AG04450 (cell line): ENCODE results near the gene TAS1R1. TPM values are rescaled to one million over a fixed set of nuclear protein-coding genes. Genes with fewer than 3 reads are reported as not detected.

ENCODE experiments used
- CTCF ChIA-PET: fragments of 300-600, 350-600 bp; formaldehyde crosslinking; extraction: SDS; loops from one replicate; lab custom pipeline; 2022; ENCODE audit warnings: antibody characterized with exemption, inconsistent platforms; lab: Charles Lee
- POLR2A ChIA-PET: fragments of 350-600 bp; formaldehyde crosslinking; extraction: SDS; loops from one replicate; lab custom pipeline; 2021; ENCODE audit warnings: antibody characterized with exemption, inconsistent platforms; lab: Yijun Ruan, JAX
- DNase-seq: peaks from one replicate; pipeline ENCODE4 v3.0.0-alpha.2; 2011; ENCODE audit warnings: low read depth, low spot score
- H3K27ac ChIP-seq: one replicate; pipeline ENCODE4 v1.5.1; 2012; ENCODE audit warnings: low read depth, low read length, control low read depth
- H3K27me3 ChIP-seq: one replicate; pipeline ENCODE4 v1.6.0; 2012; ENCODE audit warnings: low read length; ENCODE audit not compliant: control insufficient read depth, insufficient read depth
- H3K4me3 ChIP-seq: 2 replicates; pipeline ENCODE4 v1.5.1; 2011; ENCODE audit warnings: mild to moderate bottlenecking, low read depth, low read length, control low read depth
- H3K9me3 ChIP-seq: 2 replicates; pipeline ENCODE4 v1.5.1; 2012; ENCODE audit warnings: low read length; ENCODE audit not compliant: control insufficient read depth, insufficient read depth
- polyA plus RNA-seq: library from polyadenylated mRNA; depleted of rRNA; stranded (reverse); fragments of >200 nt; gene quantifications from 2 replicates; pipeline ENCODE4 v1.2.3, GENCODE V29; 2011
- TF ChIP-seq, protein P1 (sequence below): IDR thresholded peaks from 2 replicates; pipeline ENCODE4 v1.5.1; 2011; ENCODE audit warnings: low read depth, low read length, control low read depth, inconsistent platforms

Gene TAS1R1
- polyA plus RNA-seq, 1 experiment = 0.05 TPM

DNA sequence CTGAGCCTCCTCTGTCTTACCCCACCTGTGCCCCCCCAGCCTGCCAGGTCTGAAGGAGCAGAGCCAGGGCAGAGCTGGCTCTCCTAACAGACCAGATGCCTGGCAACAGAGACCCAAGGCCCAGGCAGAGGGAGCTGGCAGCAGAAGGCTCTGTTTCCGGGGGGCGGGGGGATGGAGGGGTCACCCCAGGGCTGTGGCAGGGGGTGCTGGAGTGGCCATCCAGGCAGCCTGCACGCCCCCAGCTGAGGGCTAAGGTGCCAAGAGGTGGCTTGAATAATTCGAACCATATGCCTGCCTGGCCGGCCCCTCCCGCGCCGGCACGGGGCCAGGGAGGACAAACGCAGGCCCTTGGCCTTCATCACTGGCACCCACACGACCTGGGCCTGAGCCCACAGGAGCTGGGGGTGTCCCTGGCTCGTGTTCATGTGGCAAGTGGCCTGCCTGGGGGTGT, 47.6 kb upstream of the TAS1R1 start:
- Histone ChIP-seq H3K27me3 (peaks cover 5% of the 10 kb centered on the region), H3K4me3 (no peak overlapping the region), H3K9me3 (no peaks in the 10 kb centered on the region; the same call in 1 of the 2 replicates), H3K27ac (no peak overlapping the region)
- TF ChIP-seq, protein P1, sequence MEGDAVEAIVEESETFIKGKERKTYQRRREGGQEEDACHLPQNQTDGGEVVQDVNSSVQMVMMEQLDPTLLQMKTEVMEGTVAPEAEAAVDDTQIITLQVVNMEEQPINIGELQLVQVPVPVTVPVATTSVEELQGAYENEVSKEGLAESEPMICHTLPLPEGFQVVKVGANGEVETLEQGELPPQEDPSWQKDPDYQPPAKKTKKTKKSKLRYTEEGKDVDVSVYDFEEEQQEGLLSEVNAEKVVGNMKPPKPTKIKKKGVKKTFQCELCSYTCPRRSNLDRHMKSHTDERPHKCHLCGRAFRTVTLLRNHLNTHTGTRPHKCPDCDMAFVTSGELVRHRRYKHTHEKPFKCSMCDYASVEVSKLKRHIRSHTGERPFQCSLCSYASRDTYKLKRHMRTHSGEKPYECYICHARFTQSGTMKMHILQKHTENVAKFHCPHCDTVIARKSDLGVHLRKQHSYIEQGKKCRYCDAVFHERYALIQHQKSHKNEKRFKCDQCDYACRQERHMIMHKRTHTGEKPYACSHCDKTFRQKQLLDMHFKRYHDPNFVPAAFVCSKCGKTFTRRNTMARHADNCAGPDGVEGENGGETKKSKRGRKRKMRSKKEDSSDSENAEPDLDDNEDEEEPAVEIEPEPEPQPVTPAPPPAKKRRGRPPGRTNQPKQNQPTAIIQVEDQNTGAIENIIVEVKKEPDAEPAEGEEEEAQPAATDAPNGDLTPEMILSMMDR = no peak
- ChIA-PET POLR2A (no interaction called here), CTCF (interaction anchor here (0.8 to 1.4 kb wide), 2 partner anchors 18 to 47 kb away, joined by 3 to 12 read pairs; partner anchors contain the start of gene TAS1R1)
- DNase-seq = no peak

GRCh38 chr1:6508154-6508815, 46.8 kb upstream of the TAS1R1 start:
- no peak for DNase-seq
- ChIA-PET POLR2A (no interaction called here), CTCF (no interaction called here)
- H3K4me3 ChIP-seq = no peak overlapping the region
- peaks cover 5% of the 10 kb centered on the region for H3K27me3 ChIP-seq
- no peaks in the 10 kb centered on the region; the same call in 1 of the 2 replicates for H3K9me3 ChIP-seq
- no peak overlapping the region for H3K27ac ChIP-seq
- TF ChIP-seq, protein P1 = no peak

- ChIA-PET CTCF (no interaction called here), POLR2A (no interaction called here)
- Histone ChIP-seq H3K27me3 (peaks cover 5% of the 10 kb centered on the region), H3K9me3 (no peaks in the 10 kb centered on the region; the same call in 1 of the 2 replicates), H3K27ac (no peak overlapping the region), H3K4me3 (no peak overlapping the region)
- DNase-seq = no peak
- TF ChIP-seq, protein P1 = no peak
These were observed 46.3 kb upstream of the TAS1R1 start for GRCh38 chr1:6508816-6509189.

GRCh38 chr1:6509220-6509918, 45.7 kb upstream of the TAS1R1 start:
- no peak overlapping the region for H3K4me3 ChIP-seq
- no peak overlapping the region for H3K27ac ChIP-seq
- ChIA-PET POLR2A (no interaction called here), CTCF (no interaction called here)
- no peak for DNase-seq
- peaks cover 5% of the 10 kb centered on the region for H3K27me3 ChIP-seq
- TF ChIP-seq, protein P1 = no peak
- H3K9me3 ChIP-seq = no peaks in the 10 kb centered on the region; the same call in 1 of the 2 replicates

DNA sequence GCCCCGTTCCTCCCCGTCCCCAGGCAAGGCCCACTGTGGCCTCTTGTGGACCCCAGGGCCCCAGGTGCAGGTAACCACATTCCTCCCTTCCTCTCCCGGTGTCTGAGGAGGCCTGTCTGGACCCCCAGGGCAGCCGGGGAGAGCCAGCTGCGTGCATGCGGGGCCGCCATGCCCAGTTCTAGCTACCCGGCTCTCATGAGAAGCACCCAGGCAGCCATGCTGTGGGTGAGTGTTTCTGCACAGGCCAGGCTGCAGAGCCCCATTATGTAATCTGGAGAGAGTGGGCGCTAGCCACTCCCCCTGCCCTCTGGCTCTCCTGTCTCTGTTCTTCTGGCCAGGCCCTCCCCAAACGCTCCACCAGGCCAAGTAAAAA, 45.2 kb upstream of the TAS1R1 start:
- ChIA-PET CTCF (no interaction called here), POLR2A (no interaction called here)
- H3K27ac ChIP-seq = no peak overlapping the region
- no peak for DNase-seq
- no peak overlapping the region for H3K4me3 ChIP-seq
- H3K9me3 ChIP-seq = no peaks in the 10 kb centered on the region; the same call in 1 of the 2 replicates
- H3K27me3 ChIP-seq = peaks cover 5% of the 10 kb centered on the region
- TF ChIP-seq, protein P1 = no peak
